HL-60 (cell line): Measurements from ENCODE around the gene HERC2.

Source experiments
- DNase-seq, 2 experiments: peaks; one replicate each; pipeline ENCODE4 v3.0.0-alpha.2; 2010 to 2020; ENCODE audit warnings: low read depth in 1 of 2, low spot score in 1 of 2
- H3K27ac ChIP-seq: fragments of 250-450 bp; sonication (Bioruptor Pico); replicated peaks from 2 replicates; pipeline ENCODE4 v1.5.1; 2020; ENCODE audit warnings: mild to moderate bottlenecking, moderate library complexity
- H3K27me3 ChIP-seq: fragments of 250-450 bp; sonication (Bioruptor Pico); 2 replicates; pipeline ENCODE4 v1.5.1; 2021; ENCODE audit warnings: mild to moderate bottlenecking, moderate library complexity; ENCODE audit not compliant: insufficient read depth, poor library complexity, severe bottlenecking
- H3K4me3 ChIP-seq: replicated peaks from 2 replicates; pipeline ENCODE4 v1.5.1; 2011; ENCODE audit warnings: mild to moderate bottlenecking, control low read depth, low read length; ENCODE audit not compliant: insufficient read depth
- CTCF ChIP-seq: IDR thresholded peaks from one replicate; pipeline ENCODE4 v1.5.1; 2011; ENCODE audit warnings: low read length, control low read depth, inconsistent platforms; ENCODE audit not compliant: insufficient read depth
- GABPA ChIP-seq: IDR thresholded peaks from 2 replicates; pipeline ENCODE4 v1.6.1; 2012; ENCODE audit warnings: low read depth
- POLR2AphosphoS5 ChIP-seq: IDR thresholded peaks from 2 replicates; pipeline ENCODE4 v1.6.1; 2012; ENCODE audit warnings: low read depth
- REST ChIP-seq: IDR thresholded peaks from 2 replicates; pipeline ENCODE4 v1.6.1; 2012; ENCODE audit warnings: low read depth; ENCODE audit not compliant: insufficient replicate concordance
- SPI1 ChIP-seq: IDR thresholded peaks from 2 replicates; pipeline ENCODE4 v1.6.1; 2012; ENCODE audit warnings: low read depth, mild to moderate bottlenecking, borderline replicate concordance

Gene HERC2

GRCh38 chr15:28132524-28133275 lies 189.3 kb downstream of the HERC2 start:
- Histone ChIP-seq H3K4me3 (no peak overlapping the region), H3K27me3 (no peaks in the 10 kb centered on the region), H3K27ac (no peak overlapping the region)
- no peak for TF ChIP-seq REST
- TF ChIP-seq POLR2AphosphoS5 = no peak
- no peak for TF ChIP-seq CTCF
- TF ChIP-seq SPI1 = no peak
- no peak for TF ChIP-seq GABPA
- DNase-seq = no peak

GRCh38 chr15:28131946-28132345 lies 190.0 kb downstream of the HERC2 start:
- Histone ChIP-seq H3K4me3 (no peak overlapping the region), H3K27ac (no peak overlapping the region), H3K27me3 (no peaks in the 10 kb centered on the region)
- TF ChIP-seq REST = no peak
- no peak for TF ChIP-seq POLR2AphosphoS5
- no peak for TF ChIP-seq GABPA
- no peak for TF ChIP-seq SPI1
- no peak for TF ChIP-seq CTCF
- no peak for DNase-seq

GRCh38 chr15:28131400-28131799 lies 190.6 kb downstream of the HERC2 start:
- Histone ChIP-seq H3K27ac (no peak overlapping the region), H3K4me3 (no peak overlapping the region), H3K27me3 (no peaks in the 10 kb centered on the region)
- no peak for TF ChIP-seq GABPA
- TF ChIP-seq POLR2AphosphoS5 = no peak
- no peak for TF ChIP-seq SPI1
- TF ChIP-seq REST = no peak
- TF ChIP-seq CTCF = no peak
- DNase-seq = no peak
